ENCODE results near the gene ELMO3.

GRCh38 chr16:67182288-67182687, 16.6 kb upstream of the ELMO3 start:
- no peak for TF ChIP-seq POLR2A (IDR thresholded peaks at IDR 0.05; ENCODE audit: low read depth, low read length)
- TF ChIP-seq POLR2AphosphoS5 (IDR thresholded peaks at IDR 0.05; ENCODE audit: low read depth, low read length), result no peak
- TF ChIP-seq TAF1 (IDR thresholded peaks at IDR 0.05; ENCODE audit: low read depth, low read length), result no peak
- no peak for TF ChIP-seq PAX5 (IDR thresholded peaks at IDR 0.05; ENCODE audit: insufficient read depth, low read length, severe bottlenecking)
- no peak for TF ChIP-seq SPI1 (IDR thresholded peaks at IDR 0.05; ENCODE audit: low read depth, low read length)
- no peak for TF ChIP-seq POU2F2 (IDR thresholded peaks at IDR 0.05; ENCODE audit: low read depth, low read length)
